Right renal cortex interstitium (tissue), 3 donors: ENCODE measurements around the gene TBC1D2B. TPM values are rescaled to one million over a fixed set of nuclear protein-coding genes. Genes with fewer than 3 reads are reported as not detected.
"Not testable (repeated sequence)": the region's sequence is repeated elsewhere in the genome, so short reads cannot be mapped to it uniquely, and the experiment has no call there.

Experiments used
- DNase-seq, 3 donors: peaks; one replicate each; pipeline ENCODE4 v3.0.0-alpha.2; 2013; ENCODE audit warnings: low read depth in 3 of 3, low spot score in 2 of 3
- polyA plus RNA-seq, 3 donors: library from polyadenylated mRNA; unstranded; fragments of 120-200 nt; gene quantifications; one replicate each; pipeline ENCODE4 v1.2.1, GENCODE V29; 2013; ENCODE audit not compliant: insufficient read length in 3 of 3

Gene TBC1D2B
- polyA plus RNA-seq, 3 donors = 25.9 to 28.7 (median 26.6) TPM

- no peak for DNase-seq
These were observed 97.4 kb downstream of the TBC1D2B start for GRCh38 chr15:77980098-77980497.

- not testable (repeated sequence) for DNase-seq
These were observed 98.4 kb downstream of the TBC1D2B start for GRCh38 chr15:77979157-77979556.

GRCh38 chr15:77978759-77979145 lies 98.8 kb downstream of the TBC1D2B start:
- DNase-seq = not testable (repeated sequence)

- DNase-seq = not testable (repeated sequence)
These were observed 99.4 kb downstream of the TBC1D2B start for GRCh38 chr15:77977903-77978758.

- DNase-seq = not testable (repeated sequence)
These were observed 100.6 kb downstream of the TBC1D2B start for GRCh38 chr15:77976760-77977525.

GRCh38 chr15:77976095-77976450 lies 101.4 kb downstream of the TBC1D2B start:
- not testable (repeated sequence) for DNase-seq

- DNase-seq = no peak
These were observed 102.0 kb downstream of the TBC1D2B start for GRCh38 chr15:77975332-77976094.

GRCh38 chr15:77974416-77975331 lies 102.8 kb downstream of the TBC1D2B start:
- DNase-seq = no peak

GRCh38 chr15:77974098-77974414 lies 103.5 kb downstream of the TBC1D2B start:
- no peak for DNase-seq

GRCh38 chr15:77973273-77974097 lies 104.0 kb downstream of the TBC1D2B start:
- DNase-seq = not testable (repeated sequence)

GRCh38 chr15:77972706-77973105 lies 104.8 kb downstream of the TBC1D2B start:
- not testable (repeated sequence) for DNase-seq

- not testable (repeated sequence) for DNase-seq
These were observed 105.6 kb downstream of the TBC1D2B start for GRCh38 chr15:77971875-77972274.

GRCh38 chr15:77970813-77971360 lies 106.6 kb downstream of the TBC1D2B start:
- not testable (repeated sequence) for DNase-seq

- DNase-seq = no peak
These were observed 108.5 kb downstream of the TBC1D2B start for GRCh38 chr15:77969055-77969454.

GRCh38 chr15:77967798-77968197 lies 109.7 kb downstream of the TBC1D2B start:
- DNase-seq = no peak

GRCh38 chr15:77967235-77967615 lies 110.3 kb downstream of the TBC1D2B start:
- DNase-seq = not testable (repeated sequence)

- DNase-seq = no peak
These were observed 110.8 kb downstream of the TBC1D2B start for GRCh38 chr15:77966540-77967234.

- no peak for DNase-seq
These were observed 113.3 kb downstream of the TBC1D2B start for GRCh38 chr15:77964193-77964592.
